Measurements from ENCODE around the gene GALNT11. TPM values are rescaled to one million over a fixed set of nuclear protein-coding genes. Genes with fewer than 3 reads are reported as not detected.

GALNT11 gene
- total and polyA plus RNA-seq, 2 of the 4 experiments (the other 2 are of a cell fraction) = 24.4 to 29.3 TPM

GRCh38 chr7:152161171-152161570, 135.7 kb downstream of the GALNT11 start:
- Histone ChIP-seq H3K14ac (replicated peaks; ENCODE audit: low read depth, low read length) (no peak overlapping the region), H3K56ac (ENCODE audit: extremely low read depth, insufficient read depth, low read length) (no peak overlapping the region), H3K4me3 (ENCODE audit: insufficient read depth, low read depth, low read length) (no peak overlapping the region), H3K23ac (ENCODE audit: low read depth, low read length) (no peak overlapping the region), H3K27ac (ENCODE audit: insufficient read depth, low read length) (no peak overlapping the region), H2BK5ac (ENCODE audit: low read depth, low read length, poor library complexity, severe bottlenecking) (no peak overlapping the region), H3K9me3 (ENCODE audit: control insufficient read depth, insufficient read depth, low read length) (no peaks in the 10 kb centered on the region), H4K5ac (ENCODE audit: low read depth, low read length) (no peak overlapping the region), H3K79me1 (ENCODE audit: low read depth in 1 of 2, low read length in 2 of 2) (peaks cover 6 to 9% of the 10 kb centered on the region in 2 experiments), H3K4me2 (ENCODE audit: low read depth, low read length) (no peak overlapping the region), H3K27me3 (ENCODE audit: control insufficient read depth, insufficient read depth, low read length) (no peaks in the 10 kb centered on the region), H3K18ac (ENCODE audit: low read depth, low read length) (no peak overlapping the region), H2BK15ac (ENCODE audit: low read depth, low read length) (no peak overlapping the region), H4K91ac (ENCODE audit: insufficient read depth, low read depth, low read length) (no peak overlapping the region), H2AFZ (replicated peaks; ENCODE audit: low read length, poor library complexity) (no peak overlapping the region), H2BK20ac (ENCODE audit: low read depth, low read length) (no peak overlapping the region), H3K4me1 (ENCODE audit: control insufficient read depth, insufficient read depth, low read length) (no peaks in the 10 kb centered on the region), H2AK9ac (replicated peaks; ENCODE audit: low read depth, low read length, poor library complexity) (no peak overlapping the region), H2AK5ac (ENCODE audit: low read depth, low read length) (no peak overlapping the region), H2BK120ac (ENCODE audit: low read depth, low read length) (no peak overlapping the region), H4K8ac (ENCODE audit: low read depth in 2 of 2, low read length in 2 of 2) (no peak overlapping the region), H3K36me3 (ENCODE audit: control insufficient read depth, insufficient read depth, low read length) (peaks cover 43% of the 10 kb centered on the region), H3K9me1 (ENCODE audit: insufficient read depth, low read length) (peaks cover 2% of the 10 kb centered on the region; the same call in 1 of the 2 replicates), H3K9ac (ENCODE audit: low read depth, low read length) (no peak overlapping the region), H3K4ac (ENCODE audit: low read depth, low read length) (no peak overlapping the region), H4K20me1 (ENCODE audit: insufficient read depth, low read length) (no peaks in the 10 kb centered on the region)
- dilution Hi-C loops (cut with HindIII; ENCODE audit: low sequenced_read_pairs, unreplicated experiment) (no loop called here), in situ Hi-C loops (cut with MboI; ENCODE audit: low sequenced_read_pairs) (no loop called here), intact Hi-C loops (cut with micrococcal nuclease) (no loop called here)
- no TSS peak for BruUV-seq (replicated peaks)
- ChIA-PET POLR2A (ENCODE audit: unreplicated experiment) (no interaction called here), CTCF (interaction anchor here (0.6 to 1.5 kb wide), 2 partner anchors 114 to 545 kb away, joined by 3 to 4 read pairs; no protein-coding TSS in a partner anchor)
- TF ChIP-seq CTCF (conservative IDR thresholded peaks at IDR 0.05; ENCODE audit: low read depth, low read length) (no peak), FOS (IDR thresholded peaks at IDR 0.05; ENCODE audit: low read depth, low read length) (no peak), RAD21 (IDR thresholded peaks at IDR 0.05; ENCODE audit: low read length) (no peak), CEBPB (IDR thresholded peaks at IDR 0.05; ENCODE audit: low read depth, low read length) (no peak), NFE2L2 (IDR thresholded peaks at IDR 0.05; ENCODE audit: low read depth, low read length) (no peak), CHD1 (IDR thresholded peaks at IDR 0.05; ENCODE audit: low read depth, low read length) (no peak), MXI1 (IDR thresholded peaks at IDR 0.05; ENCODE audit: borderline replicate concordance, low read depth, low read length) (no peak)
- ATAC-seq (ENCODE audit: low read depth) (no peak), DNase-seq (no peak)

Measured in IMR-90 (cell line).